Measurements from ENCODE around the gene SNAP29. TPM values are rescaled to one million over a fixed set of nuclear protein-coding genes. Genes with fewer than 3 reads are reported as not detected.
A peak's percentile ranks its signal among the peaks of the same experiment; 100 is the strongest.
"Not testable (repeated sequence)": the region's sequence is repeated elsewhere in the genome, so short reads cannot be mapped to it uniquely, and the experiment has no call there.

Gene SNAP29
- total and polyA plus RNA-seq, 7 donors = 19.1 to 46.3 (median 27.6) TPM

- Histone ChIP-seq H3K4me1 (peaks cover 8% of the 10 kb centered on the region), H3K4me3 (no peak overlapping the region), H3K9me3 (no peaks in the 10 kb centered on the region), H3K27ac (no peak overlapping the region), H3K36me3 (ENCODE audit: insufficient read depth in 1 of 2, low read depth in 1 of 2) (no peaks in the 10 kb centered on the region), H3K27me3 (ENCODE audit: insufficient read depth in 3 of 3, low read length in 2 of 3) (no peaks in the 10 kb centered on the region)
- WGBS, 3 donors = 74 to 76% (median 74%) methylated on average over 7 of the region's 7 CpGs
- TF ChIP-seq CTCF (IDR thresholded peaks at IDR 0.05) = no peak
- DNase-seq (no peak), ATAC-seq (no peak)
- intact Hi-C loops (cut with DNase I) = no loop called here
Measured at GRCh38 chr22:20899827-20900423, 41.1 kb downstream of the SNAP29 start.

- H3K9me3 ChIP-seq; H3K4me3 ChIP-seq; H3K4me1 ChIP-seq; H3K36me3 ChIP-seq (ENCODE audit: insufficient read depth in 1 of 2, low read depth in 1 of 2); DNase-seq; H3K27me3 ChIP-seq (ENCODE audit: insufficient read depth in 3 of 3, low read length in 2 of 3); ATAC-seq; H3K27ac ChIP-seq; intact Hi-C loops (cut with DNase I): not testable (repeated sequence)
- WGBS, 3 donors = 91 to 94% (median 92%) methylated on average over 17 to 18 of the region's 18 CpGs
Measured at GRCh38 chr22:20901093-20902033, 42.6 kb downstream of the SNAP29 start.

GRCh38 chr22:20903093-20903492, 44.3 kb downstream of the SNAP29 start:
- no peak for TF ChIP-seq CTCF (IDR thresholded peaks at IDR 0.05)
- DNase-seq (no peak), ATAC-seq (no peak)
- Histone ChIP-seq H3K4me3 (no peak overlapping the region), H3K4me1 (peaks cover 9% of the 10 kb centered on the region), H3K9me3 (no peaks in the 10 kb centered on the region), H3K27ac (no peak overlapping the region), H3K27me3 (ENCODE audit: insufficient read depth in 3 of 3, low read length in 2 of 3) (no peaks in the 10 kb centered on the region), H3K36me3 (ENCODE audit: insufficient read depth in 1 of 2, low read depth in 1 of 2) (no peaks in the 10 kb centered on the region)
- intact Hi-C loops (cut with DNase I) = no loop called here
- 98% methylated on average over 2 of the region's 2 CpGs for WGBS, 3 donors

DNA sequence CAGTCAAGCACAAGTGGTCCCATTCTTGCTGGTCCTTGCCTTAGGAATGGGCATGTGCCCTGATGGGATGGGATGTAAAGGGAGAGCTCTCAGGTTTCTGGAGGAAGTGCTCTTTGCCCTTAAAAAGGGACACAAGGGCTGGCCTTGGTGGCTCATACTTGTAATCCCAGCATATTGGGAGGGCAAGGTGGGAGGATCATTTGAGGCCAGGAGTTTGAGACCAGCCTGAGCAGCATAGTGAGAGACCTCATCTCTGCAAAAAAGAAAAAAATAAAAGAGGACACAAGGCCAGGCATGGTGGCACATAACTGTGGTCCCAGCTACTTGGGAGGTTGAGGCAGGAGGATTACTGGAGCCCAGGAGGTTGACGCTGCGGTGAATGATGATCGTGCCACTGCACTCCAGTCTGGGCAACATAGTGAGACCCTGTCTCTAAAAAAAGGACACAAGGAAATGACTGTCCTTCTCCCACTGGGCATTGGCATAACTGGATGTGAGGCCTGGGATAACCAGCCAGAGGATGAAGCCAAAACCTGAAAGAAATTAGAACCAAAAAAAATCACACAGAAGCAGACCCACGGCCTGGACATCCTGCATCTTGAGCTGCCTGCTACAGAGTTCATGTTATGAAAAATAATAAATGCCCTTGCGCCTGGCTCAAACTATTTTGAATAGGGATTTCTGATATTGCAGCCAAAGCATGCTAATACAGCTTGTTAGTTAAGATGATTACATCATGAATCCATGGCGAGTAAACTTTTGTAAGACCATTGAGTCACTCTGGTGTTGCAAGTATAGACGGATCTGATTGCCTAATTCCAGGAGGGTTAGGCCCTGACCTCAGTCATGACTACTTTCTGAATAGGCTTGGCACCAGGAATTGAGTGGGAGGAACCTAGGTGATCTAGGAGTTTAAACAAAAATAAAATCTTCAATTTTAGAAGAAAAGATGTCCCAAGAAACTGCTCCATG, 45.5 kb downstream of the SNAP29 start:
- Histone ChIP-seq H3K27me3 (ENCODE audit: insufficient read depth in 3 of 3, low read length in 2 of 3) (no peaks in the 10 kb centered on the region), H3K9me3 (no peaks in the 10 kb centered on the region), H3K36me3 (ENCODE audit: insufficient read depth in 1 of 2, low read depth in 1 of 2) (no peaks in the 10 kb centered on the region), H3K4me3 (no peak overlapping the region), H3K27ac (peak overlapping the region; percentile 6), H3K4me1 (peaks cover 9% of the 10 kb centered on the region)
- DNase-seq (no peak), ATAC-seq (peak; percentile 83 to 91 (median 84))
- TF ChIP-seq CTCF (IDR thresholded peaks at IDR 0.05) = no peak
- 74 to 86% (median 80%) methylated on average over 7 of the region's 7 CpGs for WGBS, 3 donors
- intact Hi-C loops (cut with DNase I) = no loop called here

Measured in psoas muscle (tissue), 8 donors.